ENCODE measurements around the gene CHST7.

DNA sequence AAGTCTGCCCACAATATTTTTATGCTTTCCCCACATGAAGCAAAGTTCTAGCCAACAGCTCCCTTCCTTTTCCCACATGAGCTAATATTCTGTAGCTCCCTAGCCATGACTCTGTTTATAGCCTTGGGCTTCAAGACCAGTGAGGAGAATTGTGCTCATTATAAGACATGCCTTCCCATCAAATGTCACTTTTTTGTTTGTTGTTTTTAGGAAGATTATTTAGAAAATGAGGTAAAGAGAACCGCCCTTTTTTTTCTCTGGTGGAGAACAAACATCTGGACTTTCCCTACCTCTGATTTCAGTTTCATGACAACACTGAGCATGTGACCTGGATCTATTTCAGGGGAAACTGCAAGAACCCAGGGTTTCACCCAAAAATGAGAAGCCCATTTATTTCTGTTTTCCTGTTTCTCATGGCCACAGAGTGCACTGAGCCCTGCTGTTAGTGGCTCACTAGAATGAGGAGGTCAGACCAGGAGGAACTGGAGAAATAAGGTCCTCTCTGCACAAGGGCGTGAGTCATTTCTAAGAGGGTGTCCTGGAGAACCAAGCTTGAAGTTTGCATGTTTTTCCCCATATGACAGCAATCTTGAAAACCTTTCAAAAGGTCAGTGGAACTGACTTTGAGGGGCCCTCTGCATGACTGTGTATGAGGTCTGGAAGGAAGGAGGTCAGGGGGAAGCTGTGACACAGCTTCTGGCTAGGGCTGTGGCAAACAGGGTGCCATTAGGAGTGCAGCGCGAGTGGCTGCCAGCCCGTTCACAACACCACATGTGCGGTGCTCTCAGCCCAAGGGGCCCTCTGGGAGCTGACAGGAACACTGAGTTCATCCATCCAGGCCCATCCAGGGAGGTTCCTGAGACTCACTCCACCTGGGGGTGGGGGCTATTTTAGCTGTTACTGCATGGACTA, 55.2 kb downstream of the CHST7 start:
- TF ChIP-seq, protein P1, sequence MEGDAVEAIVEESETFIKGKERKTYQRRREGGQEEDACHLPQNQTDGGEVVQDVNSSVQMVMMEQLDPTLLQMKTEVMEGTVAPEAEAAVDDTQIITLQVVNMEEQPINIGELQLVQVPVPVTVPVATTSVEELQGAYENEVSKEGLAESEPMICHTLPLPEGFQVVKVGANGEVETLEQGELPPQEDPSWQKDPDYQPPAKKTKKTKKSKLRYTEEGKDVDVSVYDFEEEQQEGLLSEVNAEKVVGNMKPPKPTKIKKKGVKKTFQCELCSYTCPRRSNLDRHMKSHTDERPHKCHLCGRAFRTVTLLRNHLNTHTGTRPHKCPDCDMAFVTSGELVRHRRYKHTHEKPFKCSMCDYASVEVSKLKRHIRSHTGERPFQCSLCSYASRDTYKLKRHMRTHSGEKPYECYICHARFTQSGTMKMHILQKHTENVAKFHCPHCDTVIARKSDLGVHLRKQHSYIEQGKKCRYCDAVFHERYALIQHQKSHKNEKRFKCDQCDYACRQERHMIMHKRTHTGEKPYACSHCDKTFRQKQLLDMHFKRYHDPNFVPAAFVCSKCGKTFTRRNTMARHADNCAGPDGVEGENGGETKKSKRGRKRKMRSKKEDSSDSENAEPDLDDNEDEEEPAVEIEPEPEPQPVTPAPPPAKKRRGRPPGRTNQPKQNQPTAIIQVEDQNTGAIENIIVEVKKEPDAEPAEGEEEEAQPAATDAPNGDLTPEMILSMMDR (conservative IDR thresholded peaks at IDR 0.05 in 1 of 2, IDR thresholded peaks at IDR 0.05 in 1 of 2; ENCODE audit: low read depth in 1 of 2, low read length in 2 of 2), result no peak
- TF ChIP-seq EZH2 (IDR thresholded peaks at IDR 0.05; ENCODE audit: low read length, missing control alignments), result no peak

Data from fibroblast of lung (primary cell).